ENCODE results near the gene DNHD1.

Gene DNHD1

DNA sequence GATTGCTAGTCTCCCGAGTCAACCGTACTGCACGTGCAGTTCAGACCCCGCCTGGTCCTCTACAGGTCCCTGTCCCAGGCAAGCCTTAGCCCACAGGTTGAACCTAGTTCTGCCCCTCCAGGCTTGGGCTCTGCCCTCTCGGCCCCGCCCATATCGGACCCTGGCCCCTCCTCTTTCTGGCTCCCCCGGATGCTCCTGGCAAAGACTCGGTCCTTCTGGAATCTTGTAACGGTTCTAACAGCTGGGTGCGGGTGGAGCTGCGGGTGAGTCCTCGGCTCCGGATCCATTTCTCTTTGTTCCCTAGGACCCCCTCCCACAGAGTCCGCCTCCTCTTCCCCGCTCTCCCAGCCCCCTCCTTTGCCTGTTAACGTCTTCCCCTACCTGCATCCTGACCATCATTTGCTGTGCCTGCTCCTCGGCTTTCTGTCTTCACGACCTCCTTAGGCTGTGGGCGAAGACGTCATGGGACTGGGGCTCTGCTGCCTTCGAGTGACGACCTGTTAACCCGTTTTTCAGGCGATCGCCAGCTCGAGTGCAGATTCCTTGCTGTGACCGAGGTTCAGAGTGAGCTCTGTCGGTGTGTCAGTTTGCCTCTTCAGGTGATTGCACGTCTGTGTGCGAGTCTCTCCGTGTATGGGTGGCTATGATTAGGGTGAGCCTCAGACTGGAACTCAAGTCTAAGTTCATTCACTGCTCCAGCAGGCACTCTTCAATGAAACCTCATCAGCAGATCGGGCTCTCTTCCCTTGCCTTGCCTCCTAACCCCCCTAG lies at the start of gene DNHD1:
DNHD1 (plus strand) TSS at position 212 of the 771 bp plus-strand sequence. CDS start 936 bp downstream, outside the sequence.
- Mint-ChIP-seq H3K27ac (no peak within 1 kb of the TSS), H3K4me3 (no peak within 1 kb of the TSS), H3K36me3 (peaks cover 49% of the 10 kb centered on the region)

DNA sequence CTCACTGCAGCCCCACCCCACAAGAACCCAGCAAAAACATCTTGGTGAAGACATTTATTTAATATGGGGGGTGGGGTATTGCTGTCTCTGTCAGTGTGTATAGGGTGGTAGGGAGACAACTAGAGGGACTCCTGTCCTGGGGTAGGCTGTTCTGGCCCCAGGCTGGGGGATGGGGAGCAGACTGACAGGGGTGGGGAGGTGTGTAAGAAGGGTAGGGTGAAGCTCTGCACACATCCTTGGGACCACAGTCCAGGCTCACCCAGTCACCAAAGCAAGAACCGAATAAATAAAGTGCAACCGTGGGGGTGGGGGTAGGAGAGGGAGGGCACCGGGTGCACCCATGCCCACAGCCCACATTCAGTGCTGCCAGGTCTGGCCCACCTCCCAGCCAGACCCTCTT lies 48.5 kb upstream of the DNHD1 start:
- ATAC-seq: no peak
- H3K9me3 Mint-ChIP-seq: no peaks in the 10 kb centered on the region
- no peak for DNase-seq (ENCODE audit: low spot score in 2 of 2)
- no peaks in the 10 kb centered on the region for H3K4me1 Mint-ChIP-seq
- no peaks in the 10 kb centered on the region for H3K36me3 Mint-ChIP-seq
- H3K27ac Mint-ChIP-seq: no peak overlapping the region
- no peak overlapping the region for H3K4me3 Mint-ChIP-seq

More for the DNA sequence above, at the start of gene DNHD1:
- DNase-seq (ENCODE audit: low spot score in 2 of 2) (no peak), ATAC-seq (no peak)
- Mint-ChIP-seq H3K4me1 (peaks cover 6% of the 10 kb centered on the region), H3K9me3 (no peaks in the 10 kb centered on the region)

DNA sequence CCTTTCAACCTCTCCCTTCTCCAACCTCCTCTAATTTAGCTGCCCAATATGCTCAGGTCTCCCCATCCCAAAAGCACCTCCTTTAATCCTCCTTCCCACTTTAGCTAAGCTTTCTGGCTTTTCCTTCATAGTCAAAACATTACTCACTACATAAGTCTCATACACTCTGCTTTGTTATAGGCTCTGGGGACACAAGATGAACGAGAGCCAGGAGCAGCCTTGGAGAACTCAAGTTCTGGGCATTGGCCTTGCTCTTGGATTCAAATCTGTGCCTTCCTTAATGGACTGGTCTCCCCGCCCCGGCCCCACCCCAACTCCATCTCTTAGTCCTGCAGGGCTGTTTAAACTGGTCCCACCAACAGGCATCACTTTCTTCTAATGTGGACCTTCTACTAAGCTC lies 44.9 kb upstream of the DNHD1 start:
- no peak for DNase-seq (ENCODE audit: low spot score in 2 of 2)
- ATAC-seq: no peak
- no peaks in the 10 kb centered on the region for H3K4me1 Mint-ChIP-seq

DNA sequence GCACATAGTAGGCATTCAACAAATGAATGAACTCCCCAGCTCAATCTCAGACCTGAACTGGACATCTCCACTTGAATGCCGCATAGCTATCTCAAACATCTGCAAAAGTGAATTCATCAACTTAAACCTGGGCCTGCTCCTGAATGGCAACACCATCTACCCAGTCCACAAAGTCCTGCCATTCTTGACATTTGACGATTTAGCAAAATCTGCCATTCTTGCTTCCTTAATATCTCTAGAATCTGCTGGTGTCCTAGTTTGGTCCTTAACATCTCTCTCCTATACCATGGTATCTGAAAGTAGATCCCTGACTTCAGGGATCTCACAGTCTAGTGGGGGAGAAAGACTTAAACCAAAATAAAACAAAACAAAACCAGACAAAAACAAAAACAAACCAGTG lies 43.9 kb upstream of the DNHD1 start:
- Mint-ChIP-seq H3K36me3 (no peaks in the 10 kb centered on the region), H3K4me3 (no peak overlapping the region), H3K27ac (no peak overlapping the region), H3K4me1 (no peaks in the 10 kb centered on the region), H3K9me3 (no peaks in the 10 kb centered on the region)
- no peak for DNase-seq (ENCODE audit: low spot score in 2 of 2)
- no peak for ATAC-seq

More for the DNA sequence above, 44.9 kb upstream of the DNHD1 start:
- Mint-ChIP-seq H3K9me3 (no peaks in the 10 kb centered on the region), H3K27ac (no peak overlapping the region), H3K36me3 (no peaks in the 10 kb centered on the region), H3K4me3 (no peak overlapping the region)

GRCh38 chr11:6455070-6455469 lies 42.0 kb upstream of the DNHD1 start:
- Mint-ChIP-seq H3K4me1 (no peaks in the 10 kb centered on the region), H3K4me3 (no peak overlapping the region), H3K27ac (no peak overlapping the region), H3K9me3 (no peaks in the 10 kb centered on the region), H3K36me3 (no peaks in the 10 kb centered on the region)
- ATAC-seq (no peak), DNase-seq (ENCODE audit: low spot score in 2 of 2) (no peak)

DNA sequence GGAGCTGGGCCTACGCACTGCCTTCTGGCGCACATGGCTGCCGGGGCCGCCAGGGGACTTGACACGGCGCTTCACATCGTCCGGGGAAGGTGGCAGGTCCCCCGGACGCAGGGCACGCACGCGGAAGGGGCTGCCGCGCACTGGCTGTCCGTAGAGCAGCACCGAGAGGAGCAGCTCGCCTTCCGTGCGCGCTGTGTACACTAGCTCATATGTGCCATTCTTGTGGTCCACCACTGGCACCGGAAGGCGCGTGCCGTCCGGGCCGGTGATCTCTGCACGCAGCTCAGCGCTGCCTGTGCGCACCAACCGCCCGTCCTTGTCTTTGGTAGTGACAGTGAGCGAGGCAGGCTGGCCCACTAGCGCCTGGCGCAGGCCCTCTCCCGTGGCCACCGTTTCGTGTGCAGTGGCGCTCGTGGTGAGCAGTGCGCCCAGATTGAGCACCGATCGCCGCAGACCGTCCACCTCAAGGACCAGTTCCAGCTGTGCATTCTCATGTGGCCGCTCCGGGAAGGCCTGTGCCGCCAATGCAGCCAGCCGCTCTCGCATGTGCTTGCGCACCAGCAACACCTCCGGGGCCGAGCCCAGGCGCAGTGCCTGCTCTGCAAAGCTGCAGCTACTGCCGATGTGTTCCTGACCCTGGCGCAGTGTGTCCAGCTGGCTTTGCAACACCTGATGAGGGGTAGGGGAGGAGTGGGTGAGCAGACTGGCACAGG lies 40.6 kb upstream of the DNHD1 start:
- no peaks in the 10 kb centered on the region for H3K9me3 Mint-ChIP-seq
- no peak overlapping the region for H3K27ac Mint-ChIP-seq
- H3K4me3 Mint-ChIP-seq: no peak overlapping the region
- no peaks in the 10 kb centered on the region for H3K4me1 Mint-ChIP-seq
- no peaks in the 10 kb centered on the region for H3K36me3 Mint-ChIP-seq
- no peak for DNase-seq (ENCODE audit: low spot score in 2 of 2)
- no peak for ATAC-seq

- Mint-ChIP-seq H3K27ac (no peak overlapping the region), H3K4me3 (no peak overlapping the region), H3K9me3 (no peaks in the 10 kb centered on the region), H3K36me3 (no peaks in the 10 kb centered on the region), H3K4me1 (no peaks in the 10 kb centered on the region)
- DNase-seq (ENCODE audit: low spot score in 2 of 2): no peak
- ATAC-seq: no peak
Measured at GRCh38 chr11:6457581-6458320, 39.3 kb upstream of the DNHD1 start.

DNA sequence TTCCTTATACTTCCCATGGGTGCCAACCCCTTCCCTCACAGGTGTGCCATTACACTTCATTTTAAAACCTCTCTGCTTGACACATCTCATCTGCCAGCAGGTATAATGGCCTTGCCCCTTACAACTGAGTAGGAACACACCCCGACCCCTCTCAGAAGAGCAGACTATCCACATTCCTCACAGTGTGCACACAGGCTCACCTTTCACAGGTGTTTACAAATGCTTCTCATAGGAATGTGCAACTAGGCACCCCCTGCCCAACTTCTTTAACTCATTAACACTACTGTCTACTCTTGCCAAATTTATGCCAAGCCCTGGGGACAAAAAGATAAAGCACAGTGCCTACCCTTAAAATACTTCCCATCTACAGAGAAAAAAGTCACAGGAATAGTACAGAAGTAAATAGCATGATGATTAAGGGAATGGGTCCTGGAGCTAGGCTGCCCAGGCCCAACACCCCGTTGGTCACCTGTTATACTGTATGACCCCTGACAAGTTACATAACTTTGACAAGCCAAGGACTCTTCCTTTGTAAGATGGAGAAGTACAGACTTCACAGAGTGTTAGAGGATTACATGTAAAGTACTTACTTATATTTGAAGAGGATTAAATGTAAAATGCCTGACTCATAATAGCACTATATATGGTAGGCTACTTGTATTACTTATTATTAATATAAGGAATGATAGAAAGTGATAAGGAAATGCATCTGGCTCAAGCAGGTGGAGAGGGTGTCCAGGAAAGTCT lies 38.6 kb upstream of the DNHD1 start:
- Mint-ChIP-seq H3K4me1 (no peaks in the 10 kb centered on the region), H3K4me3 (no peak overlapping the region), H3K27ac (no peak overlapping the region), H3K36me3 (no peaks in the 10 kb centered on the region), H3K9me3 (no peaks in the 10 kb centered on the region)
- ATAC-seq (no peak), DNase-seq (ENCODE audit: low spot score in 2 of 2) (no peak)

DNA sequence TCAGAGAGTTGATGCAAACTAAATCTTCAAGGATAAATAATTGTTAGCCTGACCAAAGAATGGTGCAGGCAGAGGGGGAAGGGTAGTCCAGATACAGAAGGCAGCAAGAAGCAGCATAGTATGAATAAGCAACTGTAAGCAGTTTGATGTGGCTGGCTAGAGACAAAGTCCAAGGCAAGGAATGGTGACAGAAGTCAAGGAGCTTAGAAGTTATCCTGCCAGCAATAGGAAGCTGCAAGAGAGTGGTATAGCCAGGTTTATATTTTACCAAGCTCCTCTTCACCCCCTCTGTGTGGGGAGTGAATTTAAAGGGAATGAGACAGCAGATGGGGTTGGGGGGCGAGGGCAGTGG lies 38.0 kb upstream of the DNHD1 start:
- no peak overlapping the region for H3K4me3 Mint-ChIP-seq
- no peaks in the 10 kb centered on the region for H3K4me1 Mint-ChIP-seq
- no peak overlapping the region for H3K27ac Mint-ChIP-seq
- ATAC-seq (no peak), DNase-seq (ENCODE audit: low spot score in 2 of 2) (no peak)
- H3K36me3 Mint-ChIP-seq: no peaks in the 10 kb centered on the region
- no peaks in the 10 kb centered on the region for H3K9me3 Mint-ChIP-seq

DNA sequence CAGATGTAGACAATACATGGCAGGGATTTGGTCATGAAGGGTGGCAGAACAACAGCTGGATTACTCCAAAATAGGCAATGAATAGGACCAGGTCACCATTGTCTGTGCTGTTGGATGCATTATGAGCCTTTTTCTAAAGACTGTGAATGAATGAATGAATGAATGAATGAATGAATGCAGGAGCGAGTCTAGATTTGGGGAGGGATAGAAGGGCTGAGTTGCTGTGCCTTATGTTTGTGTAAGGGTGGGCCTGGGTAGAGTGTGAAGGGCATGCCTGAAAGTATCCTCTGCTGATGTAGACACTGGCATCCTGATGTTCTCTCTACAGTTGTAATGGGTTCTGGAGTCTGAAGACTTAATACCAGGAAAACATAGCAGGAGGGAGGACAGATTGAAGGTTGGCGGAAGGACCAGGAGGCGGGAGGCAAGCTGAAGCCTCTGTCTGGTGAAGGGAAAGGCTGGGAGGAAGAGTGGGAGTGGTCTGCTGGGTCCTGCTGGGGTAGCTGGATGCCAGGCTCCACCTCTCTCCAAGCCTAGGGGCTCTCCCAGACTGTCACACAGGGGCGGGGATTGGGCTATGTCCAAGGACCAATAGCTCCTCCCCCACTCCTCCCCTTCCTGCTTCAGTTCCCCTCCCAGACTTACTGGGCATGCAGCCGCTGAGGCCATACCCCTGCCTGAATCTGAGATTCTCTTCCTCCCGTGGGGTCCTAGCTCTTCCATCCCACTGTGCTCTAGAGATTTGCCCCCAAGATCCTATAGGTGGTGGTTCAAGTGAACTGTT lies 28.2 kb upstream of the DNHD1 start:
- Mint-ChIP-seq H3K4me1 (peaks cover 10% of the 10 kb centered on the region), H3K9me3 (no peaks in the 10 kb centered on the region), H3K36me3 (peaks cover under 1% of the 10 kb centered on the region), H3K4me3 (no peak overlapping the region), H3K27ac (no peak overlapping the region)
- DNase-seq (ENCODE audit: low spot score in 2 of 2) (no peak), ATAC-seq (peak; percentile 19)

- Mint-ChIP-seq H3K27ac (no peak overlapping the region), H3K36me3 (peaks cover 7% of the 10 kb centered on the region), H3K9me3 (no peaks in the 10 kb centered on the region), H3K4me1 (peaks cover 10% of the 10 kb centered on the region), H3K4me3 (no peak overlapping the region)
- no peak for ATAC-seq
- DNase-seq (ENCODE audit: low spot score in 2 of 2): no peak
Measured at GRCh38 chr11:6469599-6469998, 27.5 kb upstream of the DNHD1 start.

DNA sequence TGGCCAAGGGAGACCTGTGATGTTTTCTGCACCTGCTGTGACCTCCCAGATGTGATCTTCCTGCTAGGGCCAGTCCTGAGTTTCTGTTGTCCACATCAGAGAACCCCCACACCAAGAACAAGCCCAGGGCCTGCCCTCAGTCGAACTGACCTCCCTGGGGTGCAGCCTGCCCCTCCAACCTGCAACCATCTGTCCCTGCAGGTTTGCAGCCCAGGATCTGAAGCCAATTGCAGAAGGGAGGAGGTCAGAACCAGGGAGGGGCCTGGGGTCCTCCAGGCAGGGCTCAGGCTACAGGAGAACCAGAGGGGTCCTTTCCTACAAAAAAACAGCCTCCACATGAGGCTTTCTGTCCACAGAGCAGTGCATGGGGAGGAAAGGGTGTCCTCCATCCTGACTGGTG lies 24.1 kb upstream of the DNHD1 start:
- DNase-seq (ENCODE audit: low spot score in 2 of 2): no peak
- peaks cover 32% of the 10 kb centered on the region for H3K36me3 Mint-ChIP-seq
- ATAC-seq: no peak
- H3K4me3 Mint-ChIP-seq: peak overlapping the region; percentile 77
- H3K4me1 Mint-ChIP-seq: peaks cover 13% of the 10 kb centered on the region
- H3K9me3 Mint-ChIP-seq: no peaks in the 10 kb centered on the region
- peak overlapping the region; percentile 81 for H3K27ac Mint-ChIP-seq

GRCh38 chr11:6473451-6474412 lies 23.3 kb upstream of the DNHD1 start, which contains the start of gene TRIM3:
TSS of gene TRIM3 (minus strand) at chr11:6473941. CDS start at chr11:6465695, 8,246 bp downstream.
- ATAC-seq (peak; percentile 75), DNase-seq (ENCODE audit: low spot score in 2 of 2) (peak; percentile 46 to 75)
- Mint-ChIP-seq H3K4me3 (peak within 1 kb of the TSS; percentile 77), H3K4me1 (peaks cover 16% of the 10 kb centered on the region), H3K9me3 (no peaks in the 10 kb centered on the region), H3K27ac (peak within 1 kb of the TSS; percentile 81), H3K36me3 (peaks cover 36% of the 10 kb centered on the region)

Data from stimulated activated effector memory CD8-positive, alpha-beta T cell treated with anti-CD3 and anti-CD28 coated beads, Interleukin-12 subunit alpha, Interleukin-12 subunit beta, amount 100 ng/mL, for 72 hours (primary cell).